Measurements from ENCODE around the gene BCCIP. TPM values are rescaled to one million over a fixed set of nuclear protein-coding genes. Genes with fewer than 3 reads are reported as not detected.

The BCCIP gene
- total RNA-seq, 1 donor from 2014 or later: 45.1 TPM

GRCh38 chr10:125777806-125778205, 45.5 kb upstream of the BCCIP start:
- H3K27ac ChIP-seq (replicated peaks): no peak overlapping the region
- DNase-seq: no peak
- no peaks in the 10 kb centered on the region for H3K36me3 ChIP-seq
- H3K4me1 ChIP-seq: no peaks in the 10 kb centered on the region
- intact Hi-C loops (cut with micrococcal nuclease): no loop called here
- TF ChIP-seq CTCF (IDR thresholded peaks at IDR 0.05; ENCODE audit: borderline replicate concordance): no peak
- H3K9me3 ChIP-seq (replicated peaks): peaks cover 4% of the 10 kb centered on the region
- H3K4me3 ChIP-seq: no peak overlapping the region
- H3K27me3 ChIP-seq (ENCODE audit: low read depth): peaks cover 3% of the 10 kb centered on the region

- Histone ChIP-seq H3K27me3 (ENCODE audit: low read depth) (peaks cover 3% of the 10 kb centered on the region), H3K4me1 (no peaks in the 10 kb centered on the region), H3K27ac (replicated peaks) (no peak overlapping the region), H3K4me3 (no peak overlapping the region), H3K36me3 (no peaks in the 10 kb centered on the region), H3K9me3 (replicated peaks) (peaks cover 4% of the 10 kb centered on the region)
- TF ChIP-seq CTCF (IDR thresholded peaks at IDR 0.05; ENCODE audit: borderline replicate concordance): no peak
- intact Hi-C loops (cut with micrococcal nuclease): no loop called here
- no peak for DNase-seq
Observed at GRCh38 chr10:125778556-125778955, 44.8 kb upstream of the BCCIP start.

- Histone ChIP-seq H3K27me3 (ENCODE audit: low read depth) (peaks cover 2% of the 10 kb centered on the region), H3K36me3 (no peaks in the 10 kb centered on the region), H3K4me3 (no peak overlapping the region), H3K9me3 (replicated peaks) (peaks cover 4% of the 10 kb centered on the region), H3K27ac (replicated peaks) (no peak overlapping the region), H3K4me1 (no peaks in the 10 kb centered on the region)
- TF ChIP-seq CTCF (IDR thresholded peaks at IDR 0.05; ENCODE audit: borderline replicate concordance): no peak
- no peak for DNase-seq
- intact Hi-C loops (cut with micrococcal nuclease): no loop called here
Observed at GRCh38 chr10:125779403-125780327, 43.7 kb upstream of the BCCIP start.

- intact Hi-C loops (cut with micrococcal nuclease): no loop called here
Observed at GRCh38 chr10:125781374-125781773, 42.0 kb upstream of the BCCIP start.

GRCh38 chr10:125782054-125782453, 41.3 kb upstream of the BCCIP start:
- H3K27ac ChIP-seq (replicated peaks): no peak overlapping the region
- peaks cover 3% of the 10 kb centered on the region for H3K36me3 ChIP-seq
- TF ChIP-seq CTCF (IDR thresholded peaks at IDR 0.05; ENCODE audit: borderline replicate concordance): no peak
- H3K27me3 ChIP-seq (ENCODE audit: low read depth): no peaks in the 10 kb centered on the region
- DNase-seq: no peak
- H3K4me1 ChIP-seq: no peaks in the 10 kb centered on the region
- no peak overlapping the region for H3K4me3 ChIP-seq
- intact Hi-C loops (cut with micrococcal nuclease): no loop called here
- peaks cover 4% of the 10 kb centered on the region for H3K9me3 ChIP-seq (replicated peaks)

More at GRCh38 chr10:125781374-125781773, 42.0 kb upstream of the BCCIP start:
- no peak for TF ChIP-seq CTCF (IDR thresholded peaks at IDR 0.05; ENCODE audit: borderline replicate concordance)
- DNase-seq: no peak
- no peaks in the 10 kb centered on the region for H3K4me1 ChIP-seq
- H3K4me3 ChIP-seq: no peak overlapping the region
- H3K27ac ChIP-seq (replicated peaks): no peak overlapping the region
- H3K36me3 ChIP-seq: no peaks in the 10 kb centered on the region
- no peaks in the 10 kb centered on the region for H3K27me3 ChIP-seq (ENCODE audit: low read depth)
- peaks cover 4% of the 10 kb centered on the region for H3K9me3 ChIP-seq (replicated peaks)
